CD4-positive, alpha-beta T cell treated with Interferon alpha-2 for 1 hour (primary cell): ENCODE data around the gene MGAT3.
"Not testable (repeated sequence)": the region's sequence is repeated elsewhere in the genome, so short reads cannot be mapped to it uniquely, and the experiment has no call there.

Experiments used
- DNase-seq, 2 donors: peaks; one replicate each; pipeline ENCODE4 v3.0.0-alpha.2; 2020 to 2022

MGAT3 gene

DNA sequence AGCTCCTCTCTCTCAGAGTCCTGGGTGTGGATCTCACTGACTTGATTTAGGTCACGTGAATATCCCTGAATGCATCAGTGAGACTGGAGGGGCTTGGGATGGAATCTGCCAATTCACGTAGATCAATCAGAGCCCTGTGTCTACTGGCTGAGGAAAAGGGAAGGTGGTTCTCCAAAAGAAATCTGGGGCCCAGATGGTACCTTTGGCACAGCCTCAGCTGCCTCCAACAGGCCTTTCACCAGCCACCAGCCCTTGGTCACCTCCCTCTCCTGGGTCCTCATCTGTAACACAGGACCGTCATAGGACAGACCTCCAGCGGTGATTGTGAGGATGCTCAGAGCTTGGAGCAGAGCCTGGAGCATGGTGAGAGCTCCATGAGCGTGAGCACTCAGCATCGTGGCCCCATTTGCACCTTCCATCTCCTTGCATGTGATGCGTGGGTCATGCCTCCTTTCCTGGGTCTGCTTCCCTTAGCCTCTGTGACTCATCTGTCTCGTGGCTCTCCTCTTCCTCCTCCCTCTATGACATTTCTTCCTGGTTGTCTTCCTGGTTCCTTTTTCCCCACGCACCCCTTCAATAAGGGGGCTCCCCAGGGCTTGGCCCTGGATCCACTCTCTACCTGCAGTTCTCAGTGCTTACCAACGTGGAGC lies 37.8 kb downstream of the MGAT3 start:
- DNase-seq = peak in 1 of 2 donors; percentile 31

DNA sequence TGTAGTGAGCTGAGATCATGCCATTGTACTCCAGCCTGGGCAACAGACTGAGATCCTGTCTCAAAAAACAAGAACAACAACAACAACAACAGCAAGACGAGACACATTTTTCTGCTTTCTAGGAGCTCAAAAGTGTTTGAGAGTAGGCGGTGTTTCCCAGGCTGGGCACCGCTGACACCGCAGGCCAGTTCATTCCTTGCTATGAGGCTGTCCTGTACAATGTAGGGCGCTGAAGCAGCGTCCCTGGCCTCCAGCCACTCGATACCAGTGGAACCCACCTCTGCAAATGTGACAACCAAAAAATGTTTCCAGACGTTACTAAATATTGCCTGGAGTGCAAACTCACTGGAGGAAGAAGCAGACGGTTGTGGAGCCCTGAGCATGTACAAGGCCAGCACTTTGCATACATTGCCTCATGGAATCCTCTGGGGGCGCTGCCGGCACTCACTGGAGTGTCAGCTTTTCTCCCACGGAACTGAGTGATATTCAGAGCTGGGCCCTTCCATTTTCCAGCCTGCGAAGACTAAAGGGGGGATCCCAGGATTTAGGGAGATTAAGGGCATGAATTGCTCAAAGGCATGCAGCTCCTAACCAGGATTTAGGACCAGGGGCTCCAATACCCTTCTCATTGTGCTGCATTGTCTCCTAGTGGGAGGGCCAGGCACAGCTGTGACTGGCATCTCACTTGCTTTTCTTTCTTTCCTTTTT lies 39.5 kb downstream of the MGAT3 start:
- DNase-seq = peak; percentile 58 to 59

DNA sequence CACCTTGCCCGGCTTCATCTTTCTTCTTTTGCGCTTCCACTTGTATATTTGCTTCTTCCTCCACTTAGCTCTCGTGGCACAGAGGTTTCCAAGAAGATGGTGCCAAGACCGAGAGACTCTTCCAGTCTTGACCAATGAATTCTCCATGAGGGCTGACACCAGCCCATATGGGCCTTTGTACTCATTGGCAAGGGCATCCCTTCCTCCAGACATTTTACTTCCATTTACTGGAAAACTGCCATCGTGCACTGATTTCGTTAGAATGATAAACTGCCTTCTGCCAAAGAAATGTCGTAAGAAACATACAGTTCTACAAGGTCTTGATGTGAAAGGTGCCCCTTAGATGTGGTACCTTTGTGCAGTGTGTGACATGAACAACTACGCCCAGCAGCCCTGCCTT lies 40.6 kb downstream of the MGAT3 start:
- no peak for DNase-seq

GRCh38 chr22:39498368-39498767 lies 41.6 kb downstream of the MGAT3 start:
- DNase-seq = no peak

- DNase-seq = no peak
Observed at GRCh38 chr22:39498802-39499201, 42.0 kb downstream of the MGAT3 start.

DNA sequence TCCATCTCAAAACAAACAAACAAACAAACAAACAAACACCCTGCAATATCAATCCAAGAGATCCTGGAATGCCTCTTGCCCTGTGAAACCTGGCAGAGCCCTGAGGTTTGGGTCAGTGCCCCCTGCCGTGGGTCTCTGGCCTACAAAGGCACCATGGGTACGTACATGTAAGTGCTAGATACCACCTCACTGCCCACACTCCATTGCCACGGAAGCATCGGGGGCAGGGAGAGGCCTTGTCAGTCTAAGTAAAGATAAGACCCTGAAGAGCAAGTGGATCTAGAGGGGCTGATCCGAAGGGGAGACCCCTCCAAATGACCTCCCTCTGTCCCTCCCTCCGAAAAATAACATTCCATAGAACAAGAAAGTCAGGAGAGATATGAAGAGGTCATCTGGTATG lies 43.3 kb downstream of the MGAT3 start:
- DNase-seq = no peak

GRCh38 chr22:39501644-39502108 lies 44.9 kb downstream of the MGAT3 start:
- DNase-seq = no peak

DNA sequence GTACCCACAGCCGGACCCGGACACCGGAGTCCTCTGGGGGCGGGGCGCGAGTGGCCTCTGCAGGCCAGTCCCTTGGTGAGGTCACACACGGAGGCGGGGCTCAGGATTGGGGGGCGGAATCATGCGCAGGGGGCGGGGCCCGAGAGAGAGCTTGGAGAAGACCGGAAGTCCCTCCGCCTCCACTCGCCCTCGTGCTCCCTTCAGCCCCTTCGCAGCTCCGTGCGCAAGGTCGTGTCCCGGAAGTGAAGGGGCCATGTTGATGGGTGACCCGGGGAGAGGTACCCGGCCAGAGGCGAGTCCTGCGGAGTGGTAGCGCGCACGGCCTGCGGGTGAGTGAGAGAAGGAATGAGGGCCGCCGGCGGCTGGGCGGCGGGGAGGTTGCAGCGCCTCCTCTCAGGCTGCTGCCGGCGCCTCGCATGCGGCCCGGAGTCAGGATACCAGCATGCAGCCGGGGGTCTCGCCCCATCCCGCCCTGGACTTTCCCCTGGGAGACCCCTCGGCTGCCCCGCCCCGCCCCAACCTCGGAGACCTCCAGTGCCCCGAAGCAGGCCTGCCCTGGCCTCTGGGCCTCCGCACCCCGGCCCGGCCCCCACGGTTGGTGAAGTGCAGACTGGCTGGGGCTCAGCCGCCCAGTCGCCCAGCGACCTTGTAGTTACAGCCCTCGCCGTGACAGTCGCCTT lies 45.4 kb downstream of the MGAT3 start, which contains the start of gene MIEF1:
TSS of gene MIEF1 (plus strand) at position 182 of the 680 bp plus-strand sequence. CDS start 9,005 bp downstream, outside the sequence.
- peak; percentile 93 for DNase-seq

DNA sequence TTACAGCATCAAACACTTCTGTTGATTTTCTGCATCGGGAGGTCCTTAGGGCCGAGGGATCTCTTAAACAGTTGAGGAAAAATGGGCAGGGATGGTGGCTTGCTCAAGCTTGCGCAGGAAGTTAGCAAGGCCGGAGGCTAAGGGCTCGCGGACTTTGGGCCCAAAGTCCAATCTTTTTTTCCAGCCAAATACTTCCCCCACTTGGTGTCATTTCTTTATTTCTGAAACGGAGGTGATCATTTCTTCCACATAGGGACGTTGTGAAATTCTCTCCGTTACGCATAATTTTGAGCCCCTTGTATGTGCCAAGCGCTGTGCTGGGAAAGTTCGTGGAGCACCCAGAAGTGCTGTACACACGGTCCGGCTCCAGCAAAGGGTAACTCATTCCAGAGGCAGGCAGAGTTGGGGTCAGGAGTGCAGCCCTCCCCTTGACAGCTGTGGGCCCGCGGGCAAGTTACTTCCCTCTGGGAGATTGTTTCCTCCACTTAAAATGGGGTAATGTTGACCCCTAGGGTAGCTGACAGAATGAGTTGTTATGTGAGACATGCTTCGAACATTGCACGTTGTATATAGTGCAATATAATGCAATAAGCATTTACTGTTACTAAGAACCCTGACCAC lies 46.1 kb downstream of the MGAT3 start:
- no peak for DNase-seq

DNA sequence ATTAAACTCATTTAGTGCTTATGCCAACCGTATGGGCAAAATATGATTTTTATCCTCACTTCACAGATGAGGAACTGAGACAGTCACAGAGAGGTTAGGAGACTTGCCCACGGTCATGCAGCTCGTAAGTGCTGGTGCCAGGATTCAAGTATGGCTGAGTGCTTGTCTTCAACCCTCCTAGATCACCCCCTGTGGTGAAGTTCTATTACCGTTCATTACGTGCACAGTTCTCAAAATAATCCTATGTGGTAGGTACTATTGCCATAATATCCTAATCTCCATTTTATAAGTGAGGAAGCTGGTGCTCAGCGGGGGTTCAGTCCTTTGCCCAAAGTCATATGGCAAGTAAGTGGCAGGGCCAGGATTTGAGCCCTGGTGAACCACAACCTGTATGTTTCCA lies 46.8 kb downstream of the MGAT3 start:
- DNase-seq = no peak

- no peak for DNase-seq
Observed at GRCh38 chr22:39504071-39504470, 47.3 kb downstream of the MGAT3 start.

- DNase-seq = not testable (repeated sequence)
Observed at GRCh38 chr22:39507021-39507420, 50.2 kb downstream of the MGAT3 start.

DNA sequence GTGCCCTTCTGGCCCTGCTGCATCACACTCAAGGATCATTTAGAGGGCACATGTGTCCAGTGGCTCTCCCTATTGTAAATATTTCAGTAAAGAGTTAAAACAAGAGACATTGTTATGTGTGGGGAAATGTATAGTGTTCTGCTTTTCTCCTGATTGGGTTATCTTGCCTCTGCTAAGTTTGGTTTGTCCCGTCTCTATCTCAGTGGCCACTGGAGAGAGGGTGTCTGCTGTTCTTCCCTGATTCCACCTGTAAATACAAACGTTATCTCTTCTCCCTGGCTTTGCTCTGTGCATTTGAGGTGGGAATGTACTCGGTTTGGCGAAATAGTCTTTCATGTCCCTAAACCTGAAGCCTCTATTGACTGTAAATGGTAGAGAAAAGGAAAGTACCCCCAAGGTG lies 51.6 kb downstream of the MGAT3 start:
- no peak for DNase-seq

DNA sequence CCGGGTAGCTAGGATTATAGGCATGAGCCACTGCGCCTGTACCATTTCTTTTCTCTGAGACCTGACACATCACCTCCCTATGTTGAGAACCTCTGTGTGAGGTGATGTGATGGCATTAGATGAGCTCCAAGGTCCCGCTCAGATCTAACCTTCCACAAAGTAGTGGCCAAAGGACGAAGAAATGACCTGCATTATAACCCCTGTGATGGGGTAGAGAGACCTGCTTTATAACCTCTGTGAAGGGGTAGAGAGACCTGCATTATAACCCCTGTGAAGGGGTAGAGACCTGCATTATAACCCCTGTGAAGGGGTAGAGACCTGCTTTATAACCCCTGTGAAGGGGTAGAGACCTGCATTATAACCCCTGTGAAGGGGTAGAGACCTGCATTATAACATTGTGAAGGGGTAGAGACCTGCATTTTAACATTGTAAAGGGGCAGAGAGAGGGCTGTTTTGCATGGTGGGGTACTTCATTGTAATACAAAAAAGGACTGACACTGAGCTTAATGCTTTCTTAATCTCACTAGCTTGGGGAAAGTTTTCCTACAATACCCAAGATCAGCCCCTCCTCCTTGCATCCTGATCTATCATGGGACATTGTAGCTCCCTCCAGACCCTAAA lies 53.8 kb downstream of the MGAT3 start:
- no peak for DNase-seq

DNA sequence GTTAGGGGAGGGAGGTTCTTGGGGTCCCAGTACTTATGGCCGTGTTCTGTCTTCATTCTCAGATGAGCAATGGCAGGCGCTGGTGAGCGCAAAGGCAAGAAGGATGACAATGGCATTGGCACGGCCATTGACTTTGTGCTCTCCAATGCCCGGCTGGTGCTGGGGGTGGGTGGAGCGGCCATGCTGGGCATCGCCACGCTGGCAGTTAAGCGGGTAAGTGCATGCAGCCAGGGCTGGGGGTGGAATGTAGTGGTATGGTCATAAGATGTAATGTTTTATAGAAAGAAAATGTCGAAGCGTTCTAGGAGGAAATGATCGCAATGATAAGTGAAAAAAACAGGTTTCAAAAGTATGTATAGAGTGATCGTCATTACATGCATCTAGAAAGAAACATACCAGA lies 54.4 kb downstream of the MGAT3 start:
- DNase-seq = no peak

- no peak for DNase-seq
Observed at GRCh38 chr22:39512026-39512425, 55.2 kb downstream of the MGAT3 start.

- no peak for DNase-seq
Observed at GRCh38 chr22:39513791-39514190, 57.0 kb downstream of the MGAT3 start.

DNA sequence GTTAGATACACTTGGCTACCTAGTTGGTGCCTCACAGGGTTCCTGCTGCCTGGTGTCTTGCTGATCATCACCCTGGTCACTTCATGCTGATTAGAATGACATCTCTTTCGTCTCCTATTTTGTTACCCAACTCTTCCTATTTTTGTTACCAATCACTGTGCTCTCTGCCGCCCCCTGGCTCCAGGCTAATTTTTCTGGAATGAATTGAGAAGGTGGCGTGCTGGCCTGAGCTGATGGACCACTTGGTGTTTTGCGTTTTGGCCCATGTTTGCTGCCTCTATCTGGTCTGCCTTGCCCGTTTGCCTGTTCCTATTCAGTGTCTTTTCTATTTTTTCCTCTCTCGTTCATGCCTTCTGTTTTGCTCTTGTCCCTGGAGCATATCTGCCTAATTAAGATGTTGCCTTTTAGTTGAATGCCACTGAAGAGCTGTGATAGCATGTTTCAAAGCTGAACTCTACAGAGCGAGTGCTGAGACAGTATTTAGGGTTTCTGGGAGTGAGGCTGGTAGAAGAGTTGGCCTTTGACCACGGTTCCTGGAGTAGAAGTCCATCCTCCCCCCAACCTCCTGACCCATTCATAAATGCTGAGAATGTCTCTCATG lies 57.7 kb downstream of the MGAT3 start:
- peak; percentile 32 to 58 for DNase-seq

- no peak for DNase-seq
Observed at GRCh38 chr22:39515266-39516050, 58.6 kb downstream of the MGAT3 start.

GRCh38 chr22:39517470-39517869 lies 60.7 kb downstream of the MGAT3 start:
- DNase-seq = no peak

DNA sequence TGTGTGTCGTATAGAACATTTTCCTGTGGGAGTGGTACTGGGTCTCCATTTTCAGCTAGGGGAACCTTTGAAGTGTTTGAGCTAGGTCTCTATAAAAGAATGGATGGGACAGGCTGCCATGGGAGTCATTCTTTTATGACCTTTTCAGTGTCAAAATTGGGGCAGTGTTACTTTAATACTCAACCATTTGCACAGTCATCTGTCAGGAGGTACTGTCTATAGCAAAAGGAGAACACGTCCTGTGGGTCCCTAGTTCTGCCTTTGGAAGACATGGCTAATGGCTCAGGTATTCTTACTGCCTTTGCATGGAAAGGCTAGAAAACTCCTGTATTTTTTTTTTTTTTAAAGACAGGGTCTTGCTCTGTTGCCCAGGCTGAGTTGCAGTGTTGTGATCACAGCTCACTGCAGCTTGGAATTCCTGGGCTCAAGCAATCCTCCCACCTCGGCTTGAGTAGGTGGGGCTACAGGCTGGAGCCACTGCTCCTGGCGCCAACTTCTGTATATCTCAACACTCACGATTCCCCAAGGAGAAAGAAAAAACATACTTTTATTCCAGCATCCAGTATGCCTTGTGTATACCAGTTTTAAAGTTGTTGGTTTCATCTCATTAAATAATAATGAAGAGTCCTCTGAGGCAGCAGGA lies 61.5 kb downstream of the MGAT3 start:
- no peak for DNase-seq
